GM19351 (cell line): ENCODE data around the gene NUS1.
A peak's percentile ranks its signal among the peaks of the same experiment; 100 is the strongest.
"Not testable (repeated sequence)": the region's sequence is repeated elsewhere in the genome, so short reads cannot be mapped to it uniquely, and the experiment has no call there.

Experiments used
- ATAC-seq: cut with Tn5 transposase; IDR thresholded peaks from one replicate; pipeline ENCODE4 v1.9.1; 2021; ENCODE audit warnings: mild to moderate bottlenecking, moderate library complexity; ENCODE audit not compliant: unreplicated experiment

The NUS1 gene

GRCh38 chr6:117711369-117711768, 36.1 kb downstream of the NUS1 start:
- ATAC-seq = peak; percentile 38

- no peak for ATAC-seq
Observed at GRCh38 chr6:117718895-117719294, 43.6 kb downstream of the NUS1 start.

- ATAC-seq = not testable (repeated sequence)
Observed at GRCh38 chr6:117721520-117721919, 46.3 kb downstream of the NUS1 start.

GRCh38 chr6:117728626-117729025, 53.4 kb downstream of the NUS1 start:
- ATAC-seq = no peak

GRCh38 chr6:117729613-117730012, 54.3 kb downstream of the NUS1 start:
- peak; percentile 58 for ATAC-seq

GRCh38 chr6:117733341-117733740, 58.1 kb downstream of the NUS1 start:
- ATAC-seq = no peak

GRCh38 chr6:117739869-117740268, 64.6 kb downstream of the NUS1 start:
- no peak for ATAC-seq

GRCh38 chr6:117740605-117741004, 65.3 kb downstream of the NUS1 start:
- ATAC-seq = no peak

- not testable (repeated sequence) for ATAC-seq
Observed at GRCh38 chr6:117750675-117751074, 75.4 kb downstream of the NUS1 start.
